Natural killer cell (primary cell): ENCODE measurements around the gene CFAP61. TPM values are rescaled to one million over a fixed set of nuclear protein-coding genes. Genes with fewer than 3 reads are reported as not detected.

Experiments
- ATAC-seq, 3 donors: fragments of 150-1000 bp in 2 of 3; fragments of 200-7000 bp in 1 of 3; cut with Tn5 transposase; 1 replicate in 1 of 3; 2 replicates in 2 of 3; pipeline ENCODE4 v1.10.0; 2021; ENCODE audit warnings: mild to moderate bottlenecking in 2 of 3, moderate library complexity in 2 of 3
- DNase-seq, 2 donors: peaks; one replicate each; pipeline versions ENCODE4 v3.0.0 to v3.0.0-alpha.2; 2013 to 2021; ENCODE audit warnings: mixed read lengths in 1 of 2
- H3K27ac ChIP-seq: one replicate; pipeline ENCODE4 v1.5.1; 2013; ENCODE audit warnings: mild to moderate bottlenecking, low read length
- H3K27me3 ChIP-seq: one replicate; pipeline ENCODE4 v1.6.1; 2013; ENCODE audit warnings: low read length; ENCODE audit not compliant: control insufficient read depth, insufficient read depth
- H3K36me3 ChIP-seq: one replicate; pipeline ENCODE4 v1.6.1; 2013; ENCODE audit warnings: low read length; ENCODE audit not compliant: control insufficient read depth, insufficient read depth
- H3K4me1 ChIP-seq: one replicate; pipeline ENCODE4 v1.6.1; 2013; ENCODE audit warnings: low read length; ENCODE audit not compliant: control insufficient read depth, insufficient read depth
- H3K4me3 ChIP-seq: one replicate; pipeline ENCODE4 v1.5.1; 2013; ENCODE audit warnings: low read length
- H3K9me3 ChIP-seq: one replicate; pipeline ENCODE4 v1.6.1; 2013; ENCODE audit warnings: low read length; ENCODE audit not compliant: control insufficient read depth, insufficient read depth
- H3K27ac Mint-ChIP-seq, 2 donors: one replicate each; pipeline ENCODE4 v1.8.0; 2022; ENCODE audit warnings: mild to moderate bottlenecking in 2 of 2, mixed read lengths in 2 of 2, moderate library complexity in 1 of 2
- H3K27me3 Mint-ChIP-seq, 2 donors: one replicate each; pipeline ENCODE4 v1.8.0; 2022; ENCODE audit warnings: low read depth in 2 of 2, mixed read lengths in 2 of 2
- H3K36me3 Mint-ChIP-seq: one replicate; pipeline ENCODE4 v1.8.0; 2022; ENCODE audit warnings: mixed read lengths
- H3K4me1 Mint-ChIP-seq, 2 donors: one replicate each; pipeline ENCODE4 v1.8.0; 2022; ENCODE audit warnings: mixed read lengths in 2 of 2
- H3K4me3 Mint-ChIP-seq: one replicate; pipeline ENCODE4 v1.8.0; 2022; ENCODE audit warnings: mild to moderate bottlenecking, moderate library complexity, mixed read lengths
- H3K9me3 Mint-ChIP-seq, 2 donors: one replicate each; pipeline ENCODE4 v1.8.0; 2022; ENCODE audit warnings: mixed read lengths in 2 of 2
- CTCF ChIP-seq: fragments of 200-600 bp; IDR thresholded peaks from one replicate; pipeline ENCODE4 v1.8.0; 2022; ENCODE audit warnings: antibody characterized with exemption
- WGBS: methylation state at CpG from one replicate; pipeline ENCODE4 v1.1.7; 2013; ENCODE audit warnings: missing lambda C conversion rate; ENCODE audit not compliant: insufficient coverage; 5-methylcytosine and 5-hydroxymethylcytosine counted together
- intact Hi-C: fragments of 100-400 bp; cut with micrococcal nuclease; formaldehyde crosslinking; loops from one replicate; pipeline ENCODE4 v1.14.2; 2022
- total RNA-seq, 4 donors: library from RNA; stranded (reverse); fragments of 120-200 nt in 1 of 4; gene quantifications; one replicate each; pipeline versions ENCODE4 v1.2.3 to v1.2.4, GENCODE V29; 2013 to 2022

The CFAP61 gene
- total RNA-seq, 3 donors from 2014 or later (not counting 1 experiment from before 2014, with no cell fraction given) = 1.0 to 2.1 (median 1.3) TPM

GRCh38 chr20:20341371-20341770 lies 289.0 kb downstream of the CFAP61 start:
- intact Hi-C loops = no loop called here
- Mint-ChIP-seq H3K36me3 (no peaks in the 10 kb centered on the region), H3K4me1 (no peaks in the 10 kb centered on the region), H3K4me3 (no peak overlapping the region), H3K27ac (no peak overlapping the region), H3K9me3 (peaks cover 0 to 3% of the 10 kb centered on the region in 2 donors), H3K27me3 (peaks cover 8 to 15% of the 10 kb centered on the region in 2 donors)
- Histone ChIP-seq H3K9me3 (no peaks in the 10 kb centered on the region), H3K27me3 (no peaks in the 10 kb centered on the region), H3K27ac (no peak overlapping the region), H3K4me1 (no peaks in the 10 kb centered on the region), H3K36me3 (no peaks in the 10 kb centered on the region), H3K4me3 (no peak overlapping the region)
- WGBS = 85% methylated on average over 4 of the region's 4 CpGs
- ATAC-seq = no peak
- no peak for TF ChIP-seq CTCF
- no peak for DNase-seq

- H3K27me3 ChIP-seq = no peaks in the 10 kb centered on the region
- H3K27ac ChIP-seq = no peak overlapping the region
- peaks cover 0 to under 1% of the 10 kb centered on the region in 2 donors for H3K9me3 Mint-ChIP-seq
- no peak overlapping the region for H3K4me3 Mint-ChIP-seq
- ATAC-seq = no peak
- H3K4me3 ChIP-seq = no peak overlapping the region
- H3K9me3 ChIP-seq = no peaks in the 10 kb centered on the region
- no peak for TF ChIP-seq CTCF
- H3K4me1 Mint-ChIP-seq = no peaks in the 10 kb centered on the region
- no peaks in the 10 kb centered on the region for H3K36me3 Mint-ChIP-seq
- no peaks in the 10 kb centered on the region for H3K4me1 ChIP-seq
- H3K36me3 ChIP-seq = no peaks in the 10 kb centered on the region
- intact Hi-C loops = no loop called here
- no peak overlapping the region for H3K27ac Mint-ChIP-seq
- no peak for DNase-seq
- H3K27me3 Mint-ChIP-seq = peaks cover 13 to 19% of the 10 kb centered on the region in 2 donors
- 89% methylated on average over 4 of the region's 5 CpGs for WGBS
These were observed 289.7 kb downstream of the CFAP61 start for GRCh38 chr20:20342066-20342465.

- H3K4me3 ChIP-seq = no peak overlapping the region
- WGBS = 68% methylated on average over 6 of the region's 7 CpGs
- no peaks in the 10 kb centered on the region for H3K9me3 ChIP-seq
- Mint-ChIP-seq H3K27ac (no peak overlapping the region), H3K27me3 (peaks cover 20% of the 10 kb centered on the region in 2 donors), H3K4me3 (no peak overlapping the region), H3K36me3 (no peaks in the 10 kb centered on the region), H3K9me3 (no peaks in the 10 kb centered on the region), H3K4me1 (no peaks in the 10 kb centered on the region)
- H3K27me3 ChIP-seq = no peaks in the 10 kb centered on the region
- ATAC-seq (no peak), DNase-seq (no peak)
- intact Hi-C loops = no loop called here
- H3K27ac ChIP-seq = no peak overlapping the region
- no peak for TF ChIP-seq CTCF
- H3K4me1 ChIP-seq = no peaks in the 10 kb centered on the region
- H3K36me3 ChIP-seq = no peaks in the 10 kb centered on the region
These were observed 291.6 kb downstream of the CFAP61 start for GRCh38 chr20:20343932-20344331.

GRCh38 chr20:20344476-20344875 lies 292.1 kb downstream of the CFAP61 start:
- intact Hi-C loops = no loop called here
- Histone ChIP-seq H3K36me3 (no peaks in the 10 kb centered on the region), H3K27me3 (no peaks in the 10 kb centered on the region), H3K9me3 (no peaks in the 10 kb centered on the region), H3K4me1 (no peaks in the 10 kb centered on the region), H3K27ac (no peak overlapping the region), H3K4me3 (no peak overlapping the region)
- Mint-ChIP-seq H3K4me1 (no peaks in the 10 kb centered on the region), H3K36me3 (no peaks in the 10 kb centered on the region), H3K9me3 (no peaks in the 10 kb centered on the region), H3K27ac (no peak overlapping the region), H3K27me3 (peaks cover 20 to 25% of the 10 kb centered on the region in 2 donors), H3K4me3 (no peak overlapping the region)
- no peak for TF ChIP-seq CTCF
- WGBS = no CpG with 5 or more reads among the region's 4 CpGs
- ATAC-seq (no peak), DNase-seq (no peak)
